Mucosa of stomach (tissue), 1 donor: ENCODE data around the gene REEP1.
"Not testable (repeated sequence)": the region's sequence is repeated elsewhere in the genome, so short reads cannot be mapped to it uniquely, and the experiment has no call there.

ENCODE experiments used
- H3K27me3 ChIP-seq: one replicate; pipeline ENCODE4 v1.7.0; 2013; ENCODE audit warnings: mild to moderate bottlenecking, low read length; ENCODE audit not compliant: control insufficient read depth, insufficient read depth
- H3K36me3 ChIP-seq: one replicate; pipeline ENCODE4 v1.7.0; 2013; ENCODE audit warnings: low read length; ENCODE audit not compliant: control insufficient read depth, insufficient read depth
- H3K4me1 ChIP-seq: one replicate; pipeline ENCODE4 v1.7.0; 2013; ENCODE audit warnings: mild to moderate bottlenecking, low read length; ENCODE audit not compliant: control insufficient read depth, insufficient read depth
- H3K4me3 ChIP-seq: one replicate; pipeline ENCODE4 v1.7.0; 2013; ENCODE audit warnings: low read length
- H3K9ac ChIP-seq: one replicate; pipeline ENCODE4 v1.7.0; 2013; ENCODE audit warnings: mild to moderate bottlenecking, low read length, moderate library complexity
- H3K9me3 ChIP-seq: one replicate; pipeline ENCODE4 v1.7.0; 2013; ENCODE audit warnings: mild to moderate bottlenecking, low read length, moderate library complexity; ENCODE audit not compliant: control insufficient read depth
- donor health status: Pancreatic carcinoma.

REEP1 gene

GRCh38 chr2:86366651-86367498, 29.4 kb upstream of the REEP1 start:
- H3K36me3 ChIP-seq, result no peaks in the 10 kb centered on the region
- H3K27me3 ChIP-seq, result no peaks in the 10 kb centered on the region
- no peak overlapping the region for H3K4me3 ChIP-seq
- peaks cover 16% of the 10 kb centered on the region for H3K4me1 ChIP-seq
- H3K9me3 ChIP-seq, result no peaks in the 10 kb centered on the region
- no peak overlapping the region for H3K9ac ChIP-seq

GRCh38 chr2:86364894-86365293, 27.5 kb upstream of the REEP1 start:
- Histone ChIP-seq H3K36me3 (no peaks in the 10 kb centered on the region), H3K4me1 (peaks cover 20% of the 10 kb centered on the region), H3K27me3 (peaks cover 5% of the 10 kb centered on the region), H3K4me3 (no peak overlapping the region), H3K9me3 (no peaks in the 10 kb centered on the region), H3K9ac (no peak overlapping the region)

DNA sequence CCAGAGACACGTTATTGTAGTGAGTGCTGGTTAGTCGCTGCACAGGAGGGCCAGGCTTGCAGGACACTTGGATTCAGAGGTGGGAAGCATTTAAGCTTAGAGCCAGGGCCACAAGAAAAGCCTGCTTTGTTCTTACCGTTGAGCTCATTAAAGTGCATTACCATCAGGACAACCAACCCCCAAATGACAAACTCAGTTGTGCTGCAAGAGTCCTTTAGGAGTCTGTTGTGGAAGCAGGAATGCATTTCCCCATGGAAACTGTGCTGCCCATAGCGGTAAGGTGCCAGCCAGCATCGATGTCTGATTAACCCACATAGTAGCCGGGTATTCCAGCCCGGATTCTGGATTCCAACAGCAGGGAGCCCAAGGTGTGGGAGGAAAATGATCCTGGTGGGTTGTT, 23.4 kb upstream of the REEP1 start:
- Histone ChIP-seq H3K27me3 (peaks cover 5% of the 10 kb centered on the region), H3K9ac (no peak overlapping the region), H3K9me3 (no peaks in the 10 kb centered on the region), H3K4me1 (peaks cover 4% of the 10 kb centered on the region), H3K4me3 (no peak overlapping the region), H3K36me3 (no peaks in the 10 kb centered on the region)

DNA sequence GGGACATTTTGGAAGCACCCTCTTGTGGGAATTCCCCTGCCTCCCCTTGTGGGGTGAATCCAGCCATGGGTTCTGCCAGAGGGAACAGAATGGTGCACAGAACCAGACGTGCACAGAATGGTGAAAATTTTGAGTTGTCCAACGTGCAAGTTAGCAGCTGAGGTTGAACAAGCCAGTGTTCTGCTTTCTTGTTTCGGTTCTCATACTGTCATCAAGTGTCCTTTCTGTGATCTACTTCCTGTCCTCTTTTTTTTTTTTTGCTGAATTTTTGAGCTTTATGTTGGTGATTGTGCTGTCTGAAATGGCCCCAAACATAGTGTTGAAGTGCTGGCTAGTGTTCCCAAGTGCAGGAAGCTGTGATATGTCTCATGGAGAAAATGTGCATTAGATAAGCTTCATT, 21.5 kb upstream of the REEP1 start:
- Histone ChIP-seq H3K4me1 (peaks cover 4% of the 10 kb centered on the region), H3K9ac (no peak overlapping the region), H3K27me3 (peaks cover 5% of the 10 kb centered on the region), H3K36me3 (no peaks in the 10 kb centered on the region), H3K4me3 (no peak overlapping the region), H3K9me3 (no peaks in the 10 kb centered on the region)

DNA sequence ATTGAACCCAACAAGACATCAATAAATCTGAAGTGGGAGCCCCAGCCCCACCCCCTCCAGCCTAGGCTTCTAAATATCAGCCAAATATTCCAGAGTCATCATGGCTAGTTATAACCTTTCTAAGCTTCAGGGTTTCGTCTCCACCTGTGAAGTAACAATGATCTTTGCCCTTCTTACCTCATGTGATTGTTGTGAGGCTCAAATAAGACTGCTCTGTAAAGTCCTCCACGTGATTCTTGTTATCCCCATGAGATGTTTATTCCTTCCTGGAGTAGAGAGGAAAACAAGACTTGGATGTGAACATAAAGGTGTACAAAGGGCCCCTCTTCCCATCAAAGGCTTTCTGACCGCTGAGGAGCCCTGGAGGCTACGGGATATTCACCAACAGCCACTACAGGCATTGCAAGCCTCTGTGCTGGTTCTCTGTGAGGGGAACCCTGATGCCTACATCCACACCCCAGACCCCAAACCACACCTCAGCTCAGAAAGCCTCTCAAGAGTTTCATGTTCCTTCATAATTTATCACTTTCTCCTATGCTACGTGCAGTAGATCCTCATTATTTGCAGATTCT, 20.1 kb upstream of the REEP1 start:
- Histone ChIP-seq H3K36me3 (no peaks in the 10 kb centered on the region), H3K4me1 (peaks cover 4% of the 10 kb centered on the region), H3K4me3 (no peak overlapping the region), H3K9me3 (no peaks in the 10 kb centered on the region), H3K9ac (no peak overlapping the region), H3K27me3 (peaks cover 5% of the 10 kb centered on the region)

DNA sequence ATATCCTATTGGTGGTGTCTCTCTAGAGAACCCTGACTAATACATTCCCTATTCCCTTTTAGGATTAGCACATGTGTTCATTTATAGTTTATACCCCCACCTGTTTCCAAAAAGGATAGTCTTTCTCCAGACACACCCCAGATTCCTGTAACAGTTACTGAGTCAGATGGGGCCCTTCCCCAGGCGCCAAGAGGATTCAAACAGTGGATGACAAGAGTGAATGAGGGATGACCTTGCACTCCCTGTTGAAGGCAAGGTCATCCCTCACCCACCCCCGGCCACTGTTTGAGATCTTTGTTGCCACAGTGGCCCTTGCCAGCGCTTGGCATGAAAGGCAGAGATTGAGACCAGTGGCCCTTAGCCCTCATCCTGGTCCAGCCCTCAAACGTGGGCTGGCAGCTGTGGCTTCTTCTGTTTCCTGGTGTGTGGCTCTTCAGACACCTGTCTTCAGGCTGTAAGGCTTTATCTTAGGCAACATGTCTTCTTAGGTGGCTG, 15.3 kb upstream of the REEP1 start:
- Histone ChIP-seq H3K9me3 (no peaks in the 10 kb centered on the region), H3K36me3 (no peaks in the 10 kb centered on the region), H3K4me1 (no peaks in the 10 kb centered on the region), H3K4me3 (no peak overlapping the region), H3K27me3 (no peaks in the 10 kb centered on the region), H3K9ac (no peak overlapping the region)

DNA sequence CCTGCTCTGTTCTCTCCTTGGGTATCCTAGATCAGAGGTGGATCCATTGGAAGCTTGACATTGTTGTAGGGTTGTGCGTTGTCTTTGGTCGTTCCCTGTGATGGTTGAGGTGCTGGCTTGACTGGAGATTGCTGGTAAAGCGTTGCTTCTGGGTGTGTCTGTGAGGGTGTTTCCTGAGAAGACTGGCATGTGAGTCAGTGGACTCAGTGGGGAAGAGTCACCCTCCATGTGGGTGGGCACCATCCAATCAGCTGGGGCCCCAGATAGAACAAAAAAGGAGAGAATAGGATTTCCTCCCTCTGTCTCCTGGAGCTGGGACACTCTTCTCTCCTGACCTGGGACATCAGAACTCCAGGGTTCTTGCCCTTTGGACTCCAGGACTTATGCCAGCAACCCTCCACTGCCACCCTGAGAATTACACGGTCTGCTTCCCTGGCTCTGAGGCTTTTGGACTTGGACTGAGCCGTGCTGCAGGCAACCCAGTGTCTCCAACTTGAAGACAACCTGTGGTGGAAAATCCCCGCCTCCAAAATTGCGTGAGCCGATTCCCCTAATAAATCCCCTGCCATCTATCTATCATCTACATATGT, 14.8 kb upstream of the REEP1 start:
- no peak overlapping the region for H3K9ac ChIP-seq
- H3K4me3 ChIP-seq, result no peak overlapping the region
- no peaks in the 10 kb centered on the region for H3K36me3 ChIP-seq
- H3K9me3 ChIP-seq, result no peaks in the 10 kb centered on the region
- H3K27me3 ChIP-seq, result no peaks in the 10 kb centered on the region
- no peaks in the 10 kb centered on the region for H3K4me1 ChIP-seq

DNA sequence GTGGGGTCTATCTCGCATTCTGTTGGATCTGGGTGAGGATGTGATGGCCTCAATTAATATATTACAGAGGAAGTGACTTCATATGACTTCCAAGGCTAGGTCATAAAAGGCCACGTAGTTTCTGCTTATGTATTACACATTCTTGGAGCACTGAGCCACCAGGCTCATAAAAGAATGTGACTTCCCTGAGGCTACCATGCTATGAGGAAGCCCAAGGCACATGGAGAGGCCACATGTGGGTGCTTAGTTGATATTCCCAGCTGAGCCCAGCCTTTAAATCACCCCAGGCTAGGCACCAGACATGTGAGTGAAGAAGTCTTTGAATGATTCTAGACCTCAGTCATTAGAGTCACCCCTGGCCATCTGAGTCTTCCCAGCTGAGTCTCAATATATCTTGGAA, 13.3 kb upstream of the REEP1 start:
- H3K4me1 ChIP-seq, result no peaks in the 10 kb centered on the region
- H3K9ac ChIP-seq, result no peak overlapping the region
- no peak overlapping the region for H3K4me3 ChIP-seq
- H3K27me3 ChIP-seq, result no peaks in the 10 kb centered on the region
- no peaks in the 10 kb centered on the region for H3K9me3 ChIP-seq
- no peaks in the 10 kb centered on the region for H3K36me3 ChIP-seq

DNA sequence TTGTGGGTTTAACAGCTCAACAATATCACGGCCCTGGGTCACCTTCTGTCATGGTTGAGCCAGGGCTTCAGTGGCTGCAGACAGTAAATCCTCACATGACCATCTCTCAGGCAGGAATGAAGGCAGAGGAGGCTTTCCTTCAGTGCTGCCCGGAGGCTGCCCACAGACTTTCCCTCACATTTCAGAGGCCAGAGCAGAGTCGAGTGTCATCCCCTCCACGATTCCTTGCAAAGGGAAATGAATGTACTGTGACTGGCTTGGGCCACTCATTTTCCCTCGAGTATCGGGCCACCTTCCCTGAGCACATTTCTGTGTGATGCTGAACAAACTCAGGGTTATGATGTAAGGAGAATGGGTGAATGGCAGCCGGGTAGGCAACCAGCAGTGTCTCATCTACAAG, 10.0 kb upstream of the REEP1 start:
- Histone ChIP-seq H3K9me3 (no peaks in the 10 kb centered on the region), H3K27me3 (no peaks in the 10 kb centered on the region), H3K4me1 (no peaks in the 10 kb centered on the region), H3K9ac (no peak overlapping the region), H3K36me3 (no peaks in the 10 kb centered on the region), H3K4me3 (no peak overlapping the region)

DNA sequence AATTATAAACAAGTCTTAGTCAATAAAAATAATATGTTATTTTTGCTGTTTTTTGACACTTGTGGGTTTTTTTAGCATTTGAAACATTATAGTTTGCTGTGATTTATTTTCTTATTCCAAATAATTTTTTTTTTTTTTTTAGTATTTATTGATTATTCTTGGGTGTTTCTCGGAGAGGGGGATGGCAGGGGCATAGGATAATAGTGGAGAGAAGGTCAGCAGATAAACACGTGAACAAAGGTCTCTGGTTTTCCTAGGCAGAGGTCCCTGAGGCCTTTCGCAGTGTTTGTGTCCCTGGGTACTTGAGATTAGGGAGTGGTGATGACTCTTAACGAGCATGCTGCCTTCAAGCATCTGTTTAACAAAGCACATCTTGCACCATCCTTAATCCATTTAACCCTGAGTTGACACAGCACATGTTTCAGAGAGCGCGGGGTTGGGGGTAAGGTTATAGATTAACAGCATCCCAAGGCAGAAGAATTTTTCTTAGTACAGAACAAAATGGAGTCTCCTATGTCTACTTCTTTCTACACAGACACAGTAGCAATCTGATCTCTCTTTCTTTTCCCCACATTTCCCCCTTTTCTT, 8.5 kb upstream of the REEP1 start:
- H3K9ac ChIP-seq, H3K27me3 ChIP-seq, H3K36me3 ChIP-seq: not testable (repeated sequence)

DNA sequence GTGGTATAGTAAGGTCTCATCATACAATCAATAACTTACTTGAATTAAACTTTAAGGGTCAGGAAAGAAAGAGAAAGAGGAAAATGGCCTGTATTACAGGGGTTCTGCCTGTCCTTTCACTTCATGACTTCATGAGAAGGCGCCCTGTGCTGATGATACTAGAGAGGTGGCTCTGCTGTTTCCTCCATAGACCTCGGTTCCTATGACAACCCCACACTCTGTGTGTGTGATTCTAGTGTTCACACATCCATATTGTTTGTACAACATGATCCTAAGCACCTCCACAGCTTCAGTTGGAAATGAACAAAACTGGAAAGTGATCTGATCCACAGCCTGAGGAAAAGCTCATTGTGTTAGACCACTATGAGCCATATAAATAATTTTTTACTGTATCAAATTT, 7.0 kb upstream of the REEP1 start:
- H3K4me3 ChIP-seq, result no peak overlapping the region
- no peaks in the 10 kb centered on the region for H3K4me1 ChIP-seq
- no peaks in the 10 kb centered on the region for H3K9me3 ChIP-seq
- peaks cover 11% of the 10 kb centered on the region for H3K27me3 ChIP-seq
- no peak overlapping the region for H3K9ac ChIP-seq
- H3K36me3 ChIP-seq, result no peaks in the 10 kb centered on the region

More for the DNA sequence above, 8.5 kb upstream of the REEP1 start:
- H3K4me3 ChIP-seq, H3K9me3 ChIP-seq, H3K4me1 ChIP-seq: not testable (repeated sequence)

DNA sequence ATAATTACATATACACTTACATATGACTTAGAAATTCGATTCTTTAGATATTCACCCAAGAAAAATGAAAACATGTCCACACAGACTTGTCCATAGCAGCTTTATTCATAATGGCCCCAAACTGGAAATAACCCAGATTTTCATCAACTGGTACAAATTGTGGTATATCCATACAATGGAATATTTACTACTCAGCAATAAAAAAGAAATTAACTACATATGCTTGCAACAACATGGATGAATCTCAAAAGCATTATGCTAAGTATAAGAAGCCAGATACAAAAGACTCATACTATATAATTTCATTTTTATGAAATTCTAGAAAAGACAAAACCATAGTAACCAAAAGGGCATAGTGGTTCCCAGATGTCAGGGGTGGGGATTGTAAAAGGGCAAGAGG, 5.1 kb upstream of the REEP1 start:
- Histone ChIP-seq H3K4me1 (peaks cover 7% of the 10 kb centered on the region), H3K9me3 (no peaks in the 10 kb centered on the region), H3K9ac (no peak overlapping the region), H3K4me3 (no peak overlapping the region), H3K27me3 (peaks cover 26% of the 10 kb centered on the region), H3K36me3 (no peaks in the 10 kb centered on the region)
